PC-3 (cell line): Measurements from ENCODE around the gene DENND6A.

Experiments used
- CTCF ChIP-seq: fragments of 300-600 bp; sonication (generic); conservative IDR thresholded peaks from 2 replicates; pipeline ENCODE4 v1.5.1; 2017; ENCODE audit warnings: antibody characterized with exemption, low read depth, mild to moderate bottlenecking, low read length
- EZH2 ChIP-seq: fragments of 300-600 bp; sonication (generic); IDR thresholded peaks from one replicate; pipeline ENCODE4 v1.6.1; 2017; ENCODE audit warnings: antibody characterized with exemption, mild to moderate bottlenecking, low read length; ENCODE audit not compliant: unreplicated experiment
- EZH2phosphoT487 ChIP-seq: fragments of 300-600 bp; sonication (generic); IDR thresholded peaks from 2 replicates; pipeline ENCODE4 v1.6.1; 2018; ENCODE audit warnings: mild to moderate bottlenecking, antibody characterized with exemption, low read length, borderline replicate concordance

- no peak for TF ChIP-seq CTCF
- TF ChIP-seq EZH2: no peak
- no peak for TF ChIP-seq EZH2phosphoT487
These were observed 36.6 kb upstream of the DENND6A start for GRCh38 chr3:57729334-57730045.
